K562 (cell line): ENCODE data around the gene FAM81B. TPM values are rescaled to one million over a fixed set of nuclear protein-coding genes. Genes with fewer than 3 reads are reported as not detected.
"Not testable (repeated sequence)": the region's sequence is repeated elsewhere in the genome, so short reads cannot be mapped to it uniquely, and the experiment has no call there.

Source experiments
- ATAC-seq: fragments of 200-7000 bp; cut with Tn5 transposase; 3 replicates; pipeline ENCODE4 v1.9.1; 2020; ENCODE audit warnings: moderate library complexity
- BruUV-seq: library from RNA; stranded (reverse); fragments of 400-500 nt; replicated peaks from 2 replicates; lab custom pipeline; 2021; lab: Mats Ljungman, UMichigan
- CTCF ChIA-PET: fragments of 300-600 bp; formaldehyde crosslinking; extraction: SDS; loops from one replicate; lab custom pipeline; 2021; ENCODE audit warnings: low intra/inter-chr PET ratio; lab: Yijun Ruan, JAX
- POLR2A ChIA-PET: fragments of 300-600, 350-650 bp; sonication (Branson Sonifier 250); formaldehyde crosslinking; extraction: SDS; loops from one replicate; lab custom pipeline; 2021; ENCODE audit warnings: antibody characterized with exemption, inconsistent platforms; lab: Yijun Ruan, JAX
- DNase-seq, 4 experiments: peaks; one replicate each; pipeline versions ENCODE4 v3.0.0 to v3.0.0-alpha.2; 2011 to 2018; ENCODE audit warnings: low spot score in 3 of 4, mixed read lengths in 3 of 4; ENCODE audit errors: extremely low read depth in 1 of 4
- FAIRE-seq: peaks from 2 replicates; lab custom pipeline; 2011; peaks lifted over from hg19 to GRCh38; lab: Jason Lieb, UNC
- H2AFZ ChIP-seq: 2 replicates; pipeline ENCODE4 v1.6.0; 2011; ENCODE audit warnings: low read depth, low read length, control low read depth, inconsistent platforms
- H3K27ac ChIP-seq: fragments of 200-600 bp; 3 replicates; pipeline ENCODE4 v1.8.0; 2011; ENCODE audit warnings: low read depth, mild to moderate bottlenecking, control low read depth, inconsistent platforms, low read length, moderate library complexity, mixed read lengths; ENCODE audit errors: extremely low read depth
- H3K27me3 ChIP-seq, 2 experiments: fragments of 300-600 bp in 1 of 2; 2 replicates in 1 of 2; 3 replicates in 1 of 2; pipeline versions ENCODE4 v1.6.0 to v1.8.0; 2011; ENCODE audit warnings: inconsistent platforms in 2 of 2, low read length in 2 of 2, mild to moderate bottlenecking in 1 of 2, mixed read lengths in 1 of 2, moderate library complexity in 1 of 2; ENCODE audit not compliant: control insufficient read depth in 2 of 2, insufficient read depth in 2 of 2
- H3K36me3 ChIP-seq: fragments of 300-600 bp; 3 replicates; pipeline ENCODE4 v1.8.0; 2011; ENCODE audit warnings: mild to moderate bottlenecking, low read length, inconsistent platforms; ENCODE audit not compliant: control insufficient read depth, insufficient read depth
- H3K4me1 ChIP-seq, 2 experiments: fragments of 200-600 bp in 1 of 2; replicated peaks in 1 of 2; 2 replicates in 1 of 2; 3 replicates in 1 of 2; pipeline versions ENCODE4 v1.5.1 to v1.8.0; 2011; ENCODE audit warnings: inconsistent platforms in 2 of 2, low read length in 2 of 2, mild to moderate bottlenecking in 1 of 2, mixed read lengths in 1 of 2, moderate library complexity in 1 of 2; ENCODE audit not compliant: control insufficient read depth in 2 of 2, insufficient read depth in 2 of 2
- H3K4me2 ChIP-seq: 2 replicates; pipeline ENCODE4 v1.6.1; 2011; ENCODE audit warnings: low read length, control low read depth, inconsistent platforms, mixed read lengths; ENCODE audit not compliant: insufficient read depth
- H3K4me3 ChIP-seq: fragments of 200-600 bp; sonication (generic), shearing (Covaris generic); 2 replicates; pipeline ENCODE4 v1.5.1; 2016; ENCODE audit warnings: control low read depth, inconsistent platforms
- H3K79me2 ChIP-seq: fragments of 200-600 bp; 3 replicates; pipeline ENCODE4 v1.8.0; 2011; ENCODE audit warnings: low read length, inconsistent platforms; ENCODE audit not compliant: control insufficient read depth, insufficient read depth
- H3K9ac ChIP-seq, 2 experiments: 2 replicates each; pipeline versions ENCODE4 v1.6.0 to v1.6.1; 2011; ENCODE audit warnings: low read depth in 2 of 2, low read length in 2 of 2, control low read depth in 1 of 2, inconsistent platforms in 1 of 2, mild to moderate bottlenecking in 1 of 2, mixed read lengths in 1 of 2; ENCODE audit not compliant: insufficient read depth in 1 of 2
- H3K9me1 ChIP-seq: one replicate; pipeline ENCODE4 v1.6.0; 2011; ENCODE audit warnings: inconsistent platforms, mild to moderate bottlenecking, low read length, moderate library complexity; ENCODE audit not compliant: control insufficient read depth, insufficient read depth
- H3K9me3 ChIP-seq: replicated peaks from 2 replicates; pipeline ENCODE4 v1.5.1; 2011; ENCODE audit warnings: low read depth, low read length, inconsistent platforms; ENCODE audit not compliant: control insufficient read depth, insufficient read depth
- H4K20me1 ChIP-seq: replicated peaks from 2 replicates; pipeline ENCODE4 v1.6.1; 2011; ENCODE audit warnings: low read length, inconsistent platforms, mixed read lengths; ENCODE audit not compliant: control insufficient read depth, insufficient read depth
- ATF3 ChIP-seq, 2 experiments: fragments of 450-650 bp in 1 of 2; sonication (generic) in 1 of 2; formaldehyde crosslinking in 1 of 2; IDR thresholded peaks in 1 of 2; conservative IDR thresholded peaks in 1 of 2; 2 replicates each; pipeline versions ENCODE4 v1.6.1 to v1.8.1; 2016 to 2023; ENCODE audit warnings: mild to moderate bottlenecking in 2 of 2, moderate library complexity in 2 of 2, inconsistent platforms in 1 of 2, missing genetic modification reagents in 1 of 2
- ATF7 ChIP-seq: fragments of 450-650 bp; IDR thresholded peaks from 2 replicates; pipeline ENCODE4 v1.7.1; 2014; ENCODE audit warnings: mild to moderate bottlenecking, moderate library complexity
- ERF ChIP-seq: fragments of 450-650 bp; formaldehyde crosslinking; IDR thresholded peaks from 2 replicates; pipeline ENCODE4 v1.4.0; 2020; ENCODE audit warnings: mild to moderate bottlenecking, mixed read lengths
- HNRNPL ChIP-seq: fragments of 200-400 bp; formaldehyde crosslinking; IDR thresholded peaks from 2 replicates; pipeline ENCODE4 v1.6.1; 2017; ENCODE audit warnings: low read depth, mild to moderate bottlenecking, low read length
- ID3 ChIP-seq, 2 experiments: fragments of 250-450 bp in 1 of 2; fragments of 450-650 bp in 1 of 2; sonication (Bioruptor Pico) in 1 of 2; IDR thresholded peaks; 2 replicates each; pipeline versions ENCODE4 v1.6.1 to v1.8.0; 2016 to 2021; ENCODE audit warnings: mild to moderate bottlenecking in 2 of 2, moderate library complexity in 2 of 2, missing compliant biosample characterization in 1 of 2, missing genetic modification characterization in 1 of 2
- KHSRP ChIP-seq: fragments of 450-650 bp; IDR thresholded peaks from 2 replicates; pipeline ENCODE4 v1.6.1; 2017
- NFE2L1 ChIP-seq: fragments of 450-650 bp; IDR thresholded peaks from 2 replicates; pipeline ENCODE4 v1.6.1; 2016; ENCODE audit warnings: missing genetic modification characterization, low read depth, mild to moderate bottlenecking, missing compliant biosample characterization, moderate library complexity, borderline replicate concordance
- NFIC ChIP-seq: fragments of 450-650 bp; IDR thresholded peaks from 2 replicates; pipeline ENCODE4 v1.6.1; 2017; ENCODE audit warnings: mild to moderate bottlenecking, inconsistent platforms
- PHF21A ChIP-seq: fragments of 450-650 bp; IDR thresholded peaks from 2 replicates; pipeline ENCODE4 v1.6.1; 2017; ENCODE audit warnings: low read depth, borderline replicate concordance
- VEZF1 ChIP-seq: fragments of 200-800 bp; sonication (Bioruptor generic); IDR thresholded peaks from 2 replicates; pipeline ENCODE4 v1.6.1; 2017; ENCODE audit warnings: missing genetic modification characterization, missing compliant biosample characterization
- WGBS: fragments of 100-300 bp; shearing (Covaris generic); methylation state at CpG from one replicate; pipeline ENCODE4 v1.1.6; 2016; ENCODE audit warnings: low coverage, mixed read lengths; ENCODE audit not compliant: insufficient coverage; ENCODE audit errors: missing lambda C conversion rate; 5-methylcytosine and 5-hydroxymethylcytosine counted together
- in situ Hi-C: fragments of 300-500 bp; cut with MboI; formaldehyde crosslinking; loops from 4 replicates; pipeline ENCODE4 v1.15.0; 2018; ENCODE audit warnings: inconsistent platforms, mixed read lengths
- intact Hi-C: fragments of 100-400 bp; cut with micrococcal nuclease; formaldehyde crosslinking; loops from 2 replicates; pipeline ENCODE4 v1.14.2; 2022
- polyA plus RNA-seq, 8 experiments: library from polyadenylated mRNA; depleted of rRNA in 4 of 8; stranded (reverse) in 5 of 8; unstranded in 3 of 8; fragments of >200 nt; fragmentation: Nextera tagmentation in 2 of 8; fragmentation: Illumina TruSeq in 1 of 8; extraction: Ambion mirVana in 2 of 8; extraction: Trizol in 1 of 8; gene quantifications; 2 replicates each; pipeline versions ENCODE4 v1.2.1 to v1.2.3, GENCODE V29; 2011 to 2014; ENCODE audit warnings: inconsistent platforms in 1 of 8, missing spikeins in 1 of 8
- total RNA-seq, 7 experiments: library from RNA; depleted of rRNA in 6 of 7; stranded (reverse); fragments of >200 nt in 6 of 7; fragmentation: Illumina TruSeq in 2 of 7; extraction: Trizol in 2 of 7; gene quantifications; 2 replicates each; pipeline versions ENCODE4 v1.2.1 to v1.2.3, GENCODE V29; 2011 to 2021; ENCODE audit warnings: low replicate concordance in 1 of 7

The FAM81B gene
- total and polyA plus RNA-seq, 9 of the 15 experiments (the other 6 are each of a cell fraction or from before 2014, with no cell fraction given), result 0.08 to 0.64 (median 0.25) TPM; not detected in 2

- in situ Hi-C loops, H3K4me2 ChIP-seq, H3K4me1 ChIP-seq, POLR2A ChIA-PET, H3K9me3 ChIP-seq, H3K27me3 ChIP-seq, intact Hi-C loops, H3K27ac ChIP-seq, BruUV-seq, DNase-seq, CTCF ChIA-PET, H3K36me3 ChIP-seq, H3K9ac ChIP-seq, H3K9me1 ChIP-seq, H2AFZ ChIP-seq, H3K79me2 ChIP-seq, H3K4me3 ChIP-seq, FAIRE-seq, ATAC-seq, H4K20me1 ChIP-seq: not testable (repeated sequence)
- 0% methylated on average over 2 of the region's 2 CpGs for WGBS
Measured at GRCh38 chr5:95341444-95341843, 49.7 kb upstream of the FAM81B start.

GRCh38 chr5:95347506-95348120 is 43.6 kb upstream of the FAM81B start:
- DNase-seq (no peak), FAIRE-seq (no peak), ATAC-seq (no peak)
- in situ Hi-C loops, result no loop called here
- Histone ChIP-seq H3K27me3 (no peaks in the 10 kb centered on the region), H3K27ac (no peak overlapping the region), H3K9me1 (no peaks in the 10 kb centered on the region), H3K4me3 (no peak overlapping the region), H3K4me2 (no peak overlapping the region), H3K4me1 (no peaks in the 10 kb centered on the region), H2AFZ (no peak overlapping the region), H3K36me3 (no peaks in the 10 kb centered on the region), H4K20me1 (no peaks in the 10 kb centered on the region), H3K9me3 (no peaks in the 10 kb centered on the region), H3K79me2 (no peaks in the 10 kb centered on the region), H3K9ac (no peak overlapping the region)
- CTCF ChIA-PET, result no interaction called here
- WGBS, result 0% methylated on average over 4 of the region's 4 CpGs
- intact Hi-C loops, result no loop called here
- POLR2A ChIA-PET, result no interaction called here
- no TSS peak for BruUV-seq
- TF ChIP-seq KHSRP (no peak), PHF21A (no peak), ERF (no peak), NFIC (no peak), ID3 (CRISPR knock-in tag; IDR thresholded peaks at IDR 0.05) (no peak), ID3 (tag; IDR thresholded peaks at IDR 0.05) (no peak), VEZF1 (CRISPR knock-in tag) (no peak), HNRNPL (no peak), ATF7 (no peak), NFE2L1 (tag) (no peak), ATF3 (IDR thresholded peaks at IDR 0.05) (no peak), ATF3 (CRISPR knock-in tag; conservative IDR thresholded peaks at IDR 0.05) (no peak)
